ENCODE data around the gene CCDC170. TPM values are rescaled to one million over a fixed set of nuclear protein-coding genes. Genes with fewer than 3 reads are reported as not detected.

Gene CCDC170
- total RNA-seq, 1 donor from 2014 or later = 1.9 TPM

- H3K9me3 Mint-ChIP-seq = no peaks in the 10 kb centered on the region
- TF ChIP-seq CTCF (conservative IDR thresholded peaks at IDR 0.05) = no peak
- H3K36me3 Mint-ChIP-seq = no peaks in the 10 kb centered on the region
Observed at GRCh38 chr6:151652325-151652724, 158.5 kb downstream of the CCDC170 start.

GRCh38 chr6:151655099-151655498 lies 161.3 kb downstream of the CCDC170 start:
- Mint-ChIP-seq H3K27me3 (no peaks in the 10 kb centered on the region), H3K27ac (no peak overlapping the region), H3K4me3 (no peak overlapping the region)

More at GRCh38 chr6:151652325-151652724, 158.5 kb downstream of the CCDC170 start:
- DNase-seq (ENCODE audit: extremely low spot score, unreplicated experiment) = no peak
- no peak overlapping the region for H3K27ac Mint-ChIP-seq
- no peaks in the 10 kb centered on the region for H3K27me3 Mint-ChIP-seq
- H3K4me1 Mint-ChIP-seq (ENCODE audit: unreplicated experiment) = no peaks in the 10 kb centered on the region
- H3K4me3 Mint-ChIP-seq = no peak overlapping the region

GRCh38 chr6:151656392-151656791 lies 162.6 kb downstream of the CCDC170 start:
- no peaks in the 10 kb centered on the region for H3K27me3 Mint-ChIP-seq
- H3K27ac Mint-ChIP-seq = no peak overlapping the region
- TF ChIP-seq CTCF (conservative IDR thresholded peaks at IDR 0.05) = no peak
- no peak overlapping the region for H3K4me3 Mint-ChIP-seq
- no peaks in the 10 kb centered on the region for H3K9me3 Mint-ChIP-seq
- no peaks in the 10 kb centered on the region for H3K36me3 Mint-ChIP-seq
- DNase-seq (ENCODE audit: extremely low spot score, unreplicated experiment) = no peak
- no peaks in the 10 kb centered on the region for H3K4me1 Mint-ChIP-seq (ENCODE audit: unreplicated experiment)

More at GRCh38 chr6:151655099-151655498, 161.3 kb downstream of the CCDC170 start:
- no peak for DNase-seq (ENCODE audit: extremely low spot score, unreplicated experiment)
- Mint-ChIP-seq H3K36me3 (no peaks in the 10 kb centered on the region), H3K4me1 (ENCODE audit: unreplicated experiment) (no peaks in the 10 kb centered on the region), H3K9me3 (no peaks in the 10 kb centered on the region)
- TF ChIP-seq CTCF (conservative IDR thresholded peaks at IDR 0.05) = no peak

GRCh38 chr6:151658091-151658490 lies 164.3 kb downstream of the CCDC170 start:
- DNase-seq (ENCODE audit: extremely low spot score, unreplicated experiment) = no peak
- no peaks in the 10 kb centered on the region for H3K9me3 Mint-ChIP-seq
- H3K4me3 Mint-ChIP-seq = no peak overlapping the region
- no peaks in the 10 kb centered on the region for H3K36me3 Mint-ChIP-seq
- H3K27ac Mint-ChIP-seq = no peak overlapping the region
- H3K27me3 Mint-ChIP-seq = no peaks in the 10 kb centered on the region
- H3K4me1 Mint-ChIP-seq (ENCODE audit: unreplicated experiment) = no peaks in the 10 kb centered on the region
- TF ChIP-seq CTCF (conservative IDR thresholded peaks at IDR 0.05) = no peak

GRCh38 chr6:151659212-151659611 lies 165.4 kb downstream of the CCDC170 start:
- no peak for DNase-seq (ENCODE audit: extremely low spot score, unreplicated experiment)
- H3K27ac Mint-ChIP-seq = no peak overlapping the region
- H3K27me3 Mint-ChIP-seq = no peaks in the 10 kb centered on the region
- H3K4me3 Mint-ChIP-seq = no peak overlapping the region
- H3K4me1 Mint-ChIP-seq (ENCODE audit: unreplicated experiment) = no peaks in the 10 kb centered on the region
- TF ChIP-seq CTCF (conservative IDR thresholded peaks at IDR 0.05) = no peak
- no peaks in the 10 kb centered on the region for H3K36me3 Mint-ChIP-seq
- no peaks in the 10 kb centered on the region for H3K9me3 Mint-ChIP-seq

- H3K4me3 Mint-ChIP-seq = no peak overlapping the region
- H3K4me1 Mint-ChIP-seq (ENCODE audit: unreplicated experiment) = no peaks in the 10 kb centered on the region
- no peak overlapping the region for H3K27ac Mint-ChIP-seq
- H3K9me3 Mint-ChIP-seq = no peaks in the 10 kb centered on the region
- no peak for TF ChIP-seq CTCF (conservative IDR thresholded peaks at IDR 0.05)
- no peaks in the 10 kb centered on the region for H3K27me3 Mint-ChIP-seq
- H3K36me3 Mint-ChIP-seq = no peaks in the 10 kb centered on the region
- DNase-seq (ENCODE audit: extremely low spot score, unreplicated experiment) = no peak
Observed at GRCh38 chr6:151661509-151661908, 167.7 kb downstream of the CCDC170 start.

Data from type B pancreatic cell (in vitro differentiated cells).